Heart left ventricle (tissue), 16 donors: ENCODE results near the gene PHACTR3. TPM values are rescaled to one million over a fixed set of nuclear protein-coding genes. Genes with fewer than 3 reads are reported as not detected.

ENCODE experiments used
- ATAC-seq, 4 donors: fragments of 200-7000 bp; cut with Tn5 transposase; one replicate each; pipeline ENCODE4 v1.9.1; 2020 to 2022; ENCODE audit warnings: moderate library complexity in 4 of 4, mild to moderate bottlenecking in 3 of 4, moderate number of reproducible peaks in 1 of 4
- DNase-seq, 5 donors: peaks; one replicate each; pipeline ENCODE4 v3.0.0-alpha.2; 2020
- H3K27ac ChIP-seq, 12 donors: fragments of 200-600 bp; sonication (generic) in 4 of 12; one replicate each; pipeline versions ENCODE4 v1.5.0 to v1.8.0; 2016 to 2022; ENCODE audit warnings: mild to moderate bottlenecking in 2 of 12
- H3K27me3 ChIP-seq, 9 donors: fragments of 200-600 bp; sonication (generic) in 2 of 9; one replicate each; pipeline versions ENCODE4 v1.5.1 to v1.8.0; 2016 to 2022; ENCODE audit warnings: mild to moderate bottlenecking in 3 of 9
- H3K36me3 ChIP-seq, 9 donors: fragments of 200-600 bp; sonication (generic) in 2 of 9; one replicate each; pipeline versions ENCODE4 v1.5.0 to v1.8.0; 2018 to 2022; ENCODE audit warnings: mild to moderate bottlenecking in 2 of 9
- H3K4me1 ChIP-seq, 12 donors: fragments of 200-600 bp; sonication (generic) in 4 of 12; one replicate each; pipeline versions ENCODE4 v1.5.0 to v1.8.0; 2016 to 2022; ENCODE audit warnings: mild to moderate bottlenecking in 3 of 12
- H3K4me3 ChIP-seq, 12 donors: fragments of 200-600 bp; sonication (generic) in 4 of 12; one replicate each; pipeline versions ENCODE4 v1.5.0 to v1.8.0; 2017 to 2022; ENCODE audit warnings: mild to moderate bottlenecking in 9 of 12, moderate library complexity in 4 of 12
- H3K9me3 ChIP-seq, 12 donors: fragments of 200-600 bp; sonication (generic) in 4 of 12; one replicate each; pipeline versions ENCODE4 v1.5.0 to v1.8.0; 2016 to 2022; ENCODE audit warnings: mild to moderate bottlenecking in 1 of 12
- POLR2A ChIP-seq, 2 donors: fragments of 450-650 bp; IDR thresholded peaks; one replicate each; pipeline ENCODE4 v1.6.1; 2017; ENCODE audit warnings: antibody characterized with exemption in 2 of 2, mild to moderate bottlenecking in 2 of 2, moderate library complexity in 2 of 2
- WGBS, 4 donors: extraction: QIAGEN DNeasy Blood & Tissue Kit in 2 of 4; methylation state at CpG; one replicate each; pipeline versions ENCODE4 v1.1.5 to v1.1.7; 2013 to 2018; 5-methylcytosine and 5-hydroxymethylcytosine counted together
- intact Hi-C, 10 donors: fragments of 100-400 bp; cut with DNase I; formaldehyde crosslinking; loops; one replicate each; pipeline versions ENCODE4 v1.11.1 to v1.14.2; 2022
- polyA plus RNA-seq, 2 donors: library from polyadenylated mRNA; stranded (reverse); fragments of 200-250 nt; gene quantifications; one replicate each; pipeline ENCODE4 v1.2.3, GENCODE V29; 2013
- total RNA-seq, 9 donors: library from RNA; depleted of rRNA in 2 of 9; stranded (reverse); fragments of >200 nt in 2 of 9; fragmentation: NEBNext Ultra II Directional in 3 of 9; extraction: Animal tissue kit (Norgen Biotek cat#: 25700) in 3 of 9; gene quantifications; one replicate each; pipeline versions ENCODE4 v1.1.0 to v1.2.4, GENCODE V29; 2016 to 2023
- TF ChIP-seq, protein P1 (sequence below), 12 donors: fragments of 200-600 bp; sonication (generic) in 4 of 12; IDR thresholded peaks; one replicate each; pipeline versions ENCODE4 v1.5.0 to v1.8.0; 2018 to 2022; ENCODE audit warnings: antibody characterized with exemption in 12 of 12, mild to moderate bottlenecking in 5 of 12
- donor health status: ischemic (EF 13 %, LVEDD 7.1; RV severe dilation, severe dysfunction).
- donor health status: healthy with polysubstance abuse.
- donor health status: DM: no; HTN: yes; CAD: no.
- donor health status: DM: no; HTN: no; CAD: no.
- donor health status: ischemic (EF 25% LVEDD 6.9; RV normal size, moderate dysfunction).
- donor health status: ischemic (EF 25% LVEDD 5.7; RV mildly dilated, moderate dysfunction).
- donor health status: healthy.
- donor health status: DM: yes; HTN: yes; CAD: no.
- donor health status: ischemic (EF 35%, LVEDD 5.7; RV mildly dilated, moderate dysfunction).
- donor health status: nonischemic (EF 11% LVEDD 7.7; RV severe dilation, severe dysfunction).
- donor health status: DM: yes; HTN: yes; CAD: no.
- donor health status: PGD.
- donor health status: ischemic (EF 29% LVEDD 5.4; RV normal size, mild dysfunction).
- donor health status: nonischemic (EF 23%, LVEDD 6.1; RV moderate dilation, normal function).

Gene PHACTR3
- total and polyA plus RNA-seq, 11 donors: 0.19 to 14.6 (median 3.5) TPM

DNA sequence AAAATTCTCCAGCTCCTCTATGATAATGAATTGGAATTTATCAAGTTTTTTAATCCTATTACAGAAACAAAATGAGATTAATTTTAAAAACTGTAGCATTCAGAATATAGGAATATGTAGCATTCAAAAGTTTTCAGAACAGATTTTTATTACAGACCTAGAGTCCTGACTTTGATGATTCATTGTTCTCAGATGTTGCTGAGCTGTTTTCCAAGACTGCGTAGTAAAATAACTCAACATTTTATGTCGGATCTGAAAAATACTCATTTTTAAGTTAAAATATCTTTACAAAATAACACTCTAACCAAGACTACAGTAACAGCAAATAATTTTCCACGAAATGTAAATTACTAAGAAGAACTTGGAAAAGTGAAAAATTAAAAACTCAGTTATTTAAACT, 262.0 kb downstream of the PHACTR3 start:
- intact Hi-C loops: no loop called here
- ATAC-seq: no peak

DNA sequence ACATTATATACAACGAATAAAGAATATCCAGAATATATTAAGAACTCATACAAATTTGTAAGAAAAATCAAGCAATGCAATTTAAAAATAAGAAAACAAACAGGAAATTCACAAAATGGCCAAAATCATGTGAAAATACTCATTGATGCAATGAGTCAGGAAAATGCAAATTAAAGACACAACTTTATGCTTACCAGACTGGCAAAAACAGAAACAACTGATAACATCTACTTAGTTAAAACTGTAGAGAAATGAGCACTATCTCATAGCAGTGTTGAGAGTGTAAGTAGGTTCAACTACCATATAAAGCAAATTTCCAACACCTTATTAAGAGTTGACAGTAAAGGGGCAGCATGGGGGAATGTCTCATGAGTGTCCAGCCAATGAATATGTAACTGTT, 266.8 kb downstream of the PHACTR3 start:
- 87 to 93% (median 91%) methylated on average over 1 of the region's 1 CpG for WGBS, 4 donors
- Histone ChIP-seq H3K27ac (no peak overlapping the region), H3K4me3 (no peak overlapping the region), H3K27me3 (no peaks in the 10 kb centered on the region), H3K36me3 (no peaks in the 10 kb centered on the region), H3K4me1 (no peaks in the 10 kb centered on the region), H3K9me3 (no peaks in the 10 kb centered on the region)
- TF ChIP-seq, protein P1, sequence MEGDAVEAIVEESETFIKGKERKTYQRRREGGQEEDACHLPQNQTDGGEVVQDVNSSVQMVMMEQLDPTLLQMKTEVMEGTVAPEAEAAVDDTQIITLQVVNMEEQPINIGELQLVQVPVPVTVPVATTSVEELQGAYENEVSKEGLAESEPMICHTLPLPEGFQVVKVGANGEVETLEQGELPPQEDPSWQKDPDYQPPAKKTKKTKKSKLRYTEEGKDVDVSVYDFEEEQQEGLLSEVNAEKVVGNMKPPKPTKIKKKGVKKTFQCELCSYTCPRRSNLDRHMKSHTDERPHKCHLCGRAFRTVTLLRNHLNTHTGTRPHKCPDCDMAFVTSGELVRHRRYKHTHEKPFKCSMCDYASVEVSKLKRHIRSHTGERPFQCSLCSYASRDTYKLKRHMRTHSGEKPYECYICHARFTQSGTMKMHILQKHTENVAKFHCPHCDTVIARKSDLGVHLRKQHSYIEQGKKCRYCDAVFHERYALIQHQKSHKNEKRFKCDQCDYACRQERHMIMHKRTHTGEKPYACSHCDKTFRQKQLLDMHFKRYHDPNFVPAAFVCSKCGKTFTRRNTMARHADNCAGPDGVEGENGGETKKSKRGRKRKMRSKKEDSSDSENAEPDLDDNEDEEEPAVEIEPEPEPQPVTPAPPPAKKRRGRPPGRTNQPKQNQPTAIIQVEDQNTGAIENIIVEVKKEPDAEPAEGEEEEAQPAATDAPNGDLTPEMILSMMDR (IDR thresholded peaks at IDR 0.05): no peak
- TF ChIP-seq POLR2A (IDR thresholded peaks at IDR 0.05): no peak
- DNase-seq: no peak
- intact Hi-C loops: no loop called here
- ATAC-seq: no peak

More for the DNA sequence above, 262.0 kb downstream of the PHACTR3 start:
- TF ChIP-seq, protein P1 (IDR thresholded peaks at IDR 0.05): no peak
- no peak for TF ChIP-seq POLR2A (IDR thresholded peaks at IDR 0.05)
- Histone ChIP-seq H3K4me3 (no peak overlapping the region), H3K27me3 (no peaks in the 10 kb centered on the region), H3K36me3 (no peaks in the 10 kb centered on the region), H3K27ac (no peak overlapping the region), H3K4me1 (no peaks in the 10 kb centered on the region), H3K9me3 (no peaks in the 10 kb centered on the region)
- no peak for DNase-seq
- WGBS, 4 donors: 92 to 93% (median 93%) methylated on average over 3 of the region's 3 CpGs

DNA sequence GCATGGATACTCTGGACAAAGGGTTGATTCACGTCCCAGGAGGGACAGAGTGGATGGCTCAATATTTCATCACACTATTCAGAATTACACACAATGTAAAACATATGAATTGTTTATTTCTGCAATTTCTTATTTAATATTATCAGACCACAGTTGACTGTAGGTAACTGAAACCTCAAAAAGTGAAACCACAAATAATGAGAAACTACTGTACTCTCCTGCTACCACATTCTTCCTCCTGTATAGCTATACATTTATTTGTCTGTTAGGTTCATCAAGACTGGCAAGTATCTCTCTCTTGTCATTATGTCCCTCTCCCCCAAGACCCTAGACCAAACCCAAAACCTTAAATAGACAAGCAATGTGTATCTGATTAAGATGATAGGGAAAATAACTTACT, 269.1 kb downstream of the PHACTR3 start:
- ATAC-seq (no peak), DNase-seq (no peak)
- Histone ChIP-seq H3K27me3 (no peaks in the 10 kb centered on the region), H3K36me3 (no peaks in the 10 kb centered on the region), H3K4me1 (no peaks in the 10 kb centered on the region), H3K4me3 (no peak overlapping the region), H3K9me3 (no peaks in the 10 kb centered on the region), H3K27ac (no peak overlapping the region)
- WGBS, 4 donors: 90 to 96% (median 93%) methylated on average over 1 of the region's 1 CpG
- TF ChIP-seq, protein P1 (IDR thresholded peaks at IDR 0.05): no peak
- no peak for TF ChIP-seq POLR2A (IDR thresholded peaks at IDR 0.05)
- intact Hi-C loops: no loop called here

DNA sequence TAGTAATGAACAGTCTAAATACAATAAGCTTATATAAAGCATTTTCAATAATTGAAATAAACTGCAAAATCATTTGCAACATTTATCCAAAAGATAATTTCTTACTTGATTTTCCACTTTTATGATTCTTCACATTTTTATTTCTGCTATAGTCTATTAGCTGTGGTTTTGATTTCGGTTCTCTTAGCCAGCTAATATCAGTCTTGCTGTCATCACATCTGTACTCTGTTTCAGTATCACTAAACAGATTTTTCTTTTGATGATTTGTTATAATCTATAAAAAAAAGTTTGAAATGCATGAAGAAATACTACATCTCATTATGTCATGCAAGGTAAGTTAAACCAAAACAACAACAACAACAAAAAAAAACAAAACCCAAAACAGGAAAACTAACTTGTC, 275.9 kb downstream of the PHACTR3 start:
- H3K4me3 ChIP-seq: no peak overlapping the region
- H3K9me3 ChIP-seq: no peaks in the 10 kb centered on the region
- ATAC-seq (no peak), DNase-seq (no peak)
- H3K27me3 ChIP-seq: no peaks in the 10 kb centered on the region
- intact Hi-C loops: no loop called here
- H3K4me1 ChIP-seq: no peaks in the 10 kb centered on the region
- no peak overlapping the region for H3K27ac ChIP-seq
- 69 to 89% (median 75%) methylated on average over 1 of the region's 1 CpG for WGBS, 4 donors
- TF ChIP-seq, protein P1 (IDR thresholded peaks at IDR 0.05): no peak
- no peak for TF ChIP-seq POLR2A (IDR thresholded peaks at IDR 0.05)
- no peaks in the 10 kb centered on the region for H3K36me3 ChIP-seq
